ENCODE data around the gene ZMYND19.

DNA sequence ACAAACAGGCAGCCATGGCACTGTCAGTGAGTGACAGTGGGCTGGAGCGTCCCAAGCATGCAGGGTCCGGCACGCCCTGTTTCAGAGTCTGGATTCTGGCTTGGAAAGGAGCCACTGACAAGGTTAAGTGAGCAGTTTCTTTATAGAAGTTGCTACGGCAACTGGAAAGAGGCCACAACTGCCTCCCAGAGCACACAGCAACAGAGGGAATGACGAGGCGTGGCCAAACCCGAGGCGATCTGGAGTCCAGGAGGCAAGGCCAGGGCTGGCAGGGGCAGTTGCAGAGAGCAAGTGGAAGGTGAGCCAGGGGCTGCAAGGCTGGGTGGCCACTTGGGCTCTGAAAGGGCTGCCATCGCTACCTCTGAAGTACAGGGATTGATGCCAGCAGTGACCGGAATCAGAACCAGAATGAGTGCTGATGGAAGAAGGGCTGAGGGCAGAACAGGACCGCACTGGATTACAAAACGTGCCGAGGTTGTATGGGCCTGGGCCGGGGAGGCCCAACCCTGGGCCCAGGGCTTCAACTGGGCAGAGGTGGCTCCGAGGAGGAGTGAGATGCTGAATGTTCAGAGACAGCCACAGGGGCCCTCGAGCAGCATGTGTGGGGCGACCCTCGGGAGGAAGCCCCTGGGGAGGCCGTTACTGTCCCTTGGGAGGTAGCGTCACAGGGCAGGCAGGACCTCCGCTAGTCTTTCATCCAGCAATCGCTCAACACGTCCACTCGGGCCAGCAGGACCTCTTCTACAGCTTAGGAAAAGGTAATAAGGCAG, 34.1 kb downstream of the ZMYND19 start:
- no peak for TF ChIP-seq CTCF (IDR thresholded peaks at IDR 0.05)
- TF ChIP-seq TCF7L2 (IDR thresholded peaks at IDR 0.05; ENCODE audit: low read depth, low read length): no peak
- TF ChIP-seq, protein P1, sequence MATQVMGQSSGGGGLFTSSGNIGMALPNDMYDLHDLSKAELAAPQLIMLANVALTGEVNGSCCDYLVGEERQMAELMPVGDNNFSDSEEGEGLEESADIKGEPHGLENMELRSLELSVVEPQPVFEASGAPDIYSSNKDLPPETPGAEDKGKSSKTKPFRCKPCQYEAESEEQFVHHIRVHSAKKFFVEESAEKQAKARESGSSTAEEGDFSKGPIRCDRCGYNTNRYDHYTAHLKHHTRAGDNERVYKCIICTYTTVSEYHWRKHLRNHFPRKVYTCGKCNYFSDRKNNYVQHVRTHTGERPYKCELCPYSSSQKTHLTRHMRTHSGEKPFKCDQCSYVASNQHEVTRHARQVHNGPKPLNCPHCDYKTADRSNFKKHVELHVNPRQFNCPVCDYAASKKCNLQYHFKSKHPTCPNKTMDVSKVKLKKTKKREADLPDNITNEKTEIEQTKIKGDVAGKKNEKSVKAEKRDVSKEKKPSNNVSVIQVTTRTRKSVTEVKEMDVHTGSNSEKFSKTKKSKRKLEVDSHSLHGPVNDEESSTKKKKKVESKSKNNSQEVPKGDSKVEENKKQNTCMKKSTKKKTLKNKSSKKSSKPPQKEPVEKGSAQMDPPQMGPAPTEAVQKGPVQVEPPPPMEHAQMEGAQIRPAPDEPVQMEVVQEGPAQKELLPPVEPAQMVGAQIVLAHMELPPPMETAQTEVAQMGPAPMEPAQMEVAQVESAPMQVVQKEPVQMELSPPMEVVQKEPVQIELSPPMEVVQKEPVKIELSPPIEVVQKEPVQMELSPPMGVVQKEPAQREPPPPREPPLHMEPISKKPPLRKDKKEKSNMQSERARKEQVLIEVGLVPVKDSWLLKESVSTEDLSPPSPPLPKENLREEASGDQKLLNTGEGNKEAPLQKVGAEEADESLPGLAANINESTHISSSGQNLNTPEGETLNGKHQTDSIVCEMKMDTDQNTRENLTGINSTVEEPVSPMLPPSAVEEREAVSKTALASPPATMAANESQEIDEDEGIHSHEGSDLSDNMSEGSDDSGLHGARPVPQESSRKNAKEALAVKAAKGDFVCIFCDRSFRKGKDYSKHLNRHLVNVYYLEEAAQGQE (IDR thresholded peaks at IDR 0.05; ENCODE audit: insufficient read depth in 1 of 2, low read depth in 2 of 2, low read length in 1 of 2): no peak
- no peak for TF ChIP-seq POLR2AphosphoS5 (IDR thresholded peaks at IDR 0.05; ENCODE audit: low read depth, low read length)
